HG03439 (cell line): Measurements from ENCODE around the gene KLC1.

ENCODE experiments used
- ATAC-seq: cut with Tn5 transposase; IDR thresholded peaks from one replicate; pipeline ENCODE4 v1.9.1; 2021; ENCODE audit warnings: mild to moderate bottlenecking, moderate library complexity; ENCODE audit not compliant: unreplicated experiment

KLC1 gene

GRCh38 chr14:103733651-103734050 is 104.6 kb downstream of the KLC1 start:
- ATAC-seq, result no peak

DNA sequence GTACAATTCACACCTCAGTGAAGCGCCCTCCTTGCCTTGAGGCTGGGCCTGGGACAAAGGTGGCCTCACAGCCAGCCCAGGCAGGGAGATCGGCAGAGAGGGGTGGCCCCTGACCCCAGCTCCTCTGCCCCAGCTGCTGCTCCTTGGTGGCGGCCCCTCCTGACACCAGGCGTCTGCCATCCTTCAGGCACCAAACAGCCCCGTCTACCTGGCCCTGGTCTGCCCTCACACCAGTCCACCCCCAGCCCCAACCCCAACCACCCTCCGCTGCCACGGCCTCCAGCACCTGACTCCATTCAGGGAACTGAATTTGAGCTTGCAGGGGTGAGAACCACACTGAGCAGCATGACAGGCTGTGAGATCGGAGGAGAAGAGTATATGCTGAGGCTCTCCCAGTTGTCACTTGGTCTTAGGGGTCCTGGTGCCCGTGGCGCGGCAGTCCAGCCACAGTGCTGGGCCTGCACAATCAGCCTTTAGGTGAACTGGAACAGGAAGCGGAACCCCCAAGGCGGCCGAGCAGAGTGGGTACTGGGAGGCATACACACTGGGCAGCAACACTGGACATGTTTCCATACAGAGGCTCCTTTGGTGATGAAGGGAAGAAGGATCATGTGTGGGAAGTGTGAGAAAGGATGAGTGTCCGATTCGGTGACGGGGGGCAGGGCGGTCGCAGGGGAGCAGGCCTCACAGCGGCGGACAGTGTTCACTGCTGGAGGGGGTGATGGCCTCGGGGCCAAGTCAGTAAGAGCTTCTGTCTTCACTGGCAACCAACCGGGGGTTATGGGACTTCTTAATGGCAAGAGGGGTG is 105.3 kb downstream of the KLC1 start:
- no peak for ATAC-seq

GRCh38 chr14:103735022-103735421 is 106.0 kb downstream of the KLC1 start:
- no peak for ATAC-seq

GRCh38 chr14:103735439-103735814 is 106.4 kb downstream of the KLC1 start:
- ATAC-seq, result no peak

DNA sequence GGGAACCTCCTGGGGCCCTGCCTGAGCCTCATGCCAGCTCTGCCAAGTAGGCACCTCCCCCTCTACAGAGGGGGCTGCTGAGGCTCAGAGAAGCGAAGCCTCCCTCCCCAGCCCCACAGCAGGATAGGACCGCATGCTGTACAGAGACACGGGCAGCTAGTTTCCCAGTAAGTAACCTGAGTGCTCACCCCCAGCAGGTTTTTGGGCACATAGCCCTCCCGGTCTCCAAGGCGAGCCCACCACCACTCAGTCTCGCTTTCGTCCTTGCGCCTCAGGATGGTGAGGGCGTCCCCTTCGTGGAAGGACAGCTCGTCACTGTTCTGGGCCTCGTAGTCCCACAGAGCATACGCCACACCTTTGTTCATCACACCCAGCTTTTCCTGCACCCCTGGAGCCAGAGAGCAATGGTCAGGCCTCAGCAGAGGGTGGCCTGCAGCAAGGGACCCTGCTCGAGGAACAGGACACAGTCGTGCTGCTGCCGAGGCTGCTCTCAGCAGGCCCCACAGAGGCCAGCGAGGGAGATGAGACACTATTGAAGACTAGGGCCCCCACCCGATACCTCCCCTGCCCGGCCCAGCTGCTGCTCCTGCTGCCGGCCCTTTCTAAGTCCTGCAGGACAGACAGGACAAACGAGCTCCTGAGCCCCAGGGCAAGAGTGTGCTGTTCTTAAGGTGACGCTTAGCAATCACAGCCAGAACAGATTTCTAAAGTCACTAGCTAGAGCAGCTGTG is 107.0 kb downstream of the KLC1 start:
- no peak for ATAC-seq

GRCh38 chr14:103736546-103737431 is 107.8 kb downstream of the KLC1 start:
- ATAC-seq, result no peak

- ATAC-seq, result no peak
Measured at GRCh38 chr14:103737432-103738045, 108.5 kb downstream of the KLC1 start.

DNA sequence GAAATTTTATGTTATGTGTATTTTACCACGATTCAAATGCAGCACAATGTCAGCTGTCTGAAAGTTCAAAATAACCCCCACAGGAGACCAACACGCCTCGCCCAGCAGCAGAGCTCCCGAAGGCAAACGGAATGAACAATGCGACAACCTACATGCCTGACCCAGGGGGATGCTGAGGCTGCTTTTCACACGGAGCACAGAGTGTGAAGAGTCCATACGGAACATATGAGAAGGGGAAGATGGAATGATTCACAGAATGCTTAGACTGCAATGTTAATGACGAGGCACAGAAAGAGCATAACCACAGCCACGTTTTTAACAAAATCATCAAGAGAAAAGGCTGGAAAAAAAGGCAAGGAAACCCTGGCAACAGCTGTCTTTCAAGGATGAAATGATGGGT is 109.2 kb downstream of the KLC1 start:
- ATAC-seq, result no peak

DNA sequence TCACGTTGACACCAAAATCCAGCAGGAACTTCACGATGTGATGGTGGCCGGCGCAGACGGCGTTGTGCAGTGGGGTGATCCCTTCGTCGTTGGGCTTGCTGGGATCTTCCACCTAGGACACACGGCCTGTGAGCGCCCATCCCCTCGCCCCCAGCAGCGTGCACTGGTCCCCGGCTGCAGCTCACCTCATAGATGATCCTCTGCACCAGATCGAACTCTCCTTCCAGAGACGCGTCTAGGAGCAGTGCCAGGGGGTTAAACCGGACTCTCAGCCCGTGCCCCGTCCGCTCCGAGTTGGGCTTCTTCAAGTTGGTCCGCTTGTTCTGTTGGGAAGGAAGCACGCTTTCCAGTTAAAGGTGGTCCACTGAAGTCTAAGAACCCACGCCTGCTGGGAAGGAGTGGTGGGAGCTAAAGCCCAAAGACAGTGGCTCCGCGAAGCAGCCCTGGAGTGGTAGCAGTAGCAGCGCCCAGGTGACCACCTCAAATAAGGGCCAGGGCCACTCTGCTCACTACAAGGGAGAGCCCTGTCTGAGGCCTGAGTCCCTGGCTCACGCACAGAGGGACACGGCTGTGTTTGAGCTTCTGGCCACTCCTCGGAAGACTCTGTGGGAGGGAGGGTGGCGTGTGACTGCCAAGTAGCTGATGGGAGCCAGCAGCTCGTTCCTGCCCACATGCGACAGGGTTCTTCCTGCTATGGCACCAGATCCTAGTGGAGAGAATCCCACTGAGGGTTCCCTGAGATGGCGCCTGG is 109.9 kb downstream of the KLC1 start:
- ATAC-seq, result no peak

DNA sequence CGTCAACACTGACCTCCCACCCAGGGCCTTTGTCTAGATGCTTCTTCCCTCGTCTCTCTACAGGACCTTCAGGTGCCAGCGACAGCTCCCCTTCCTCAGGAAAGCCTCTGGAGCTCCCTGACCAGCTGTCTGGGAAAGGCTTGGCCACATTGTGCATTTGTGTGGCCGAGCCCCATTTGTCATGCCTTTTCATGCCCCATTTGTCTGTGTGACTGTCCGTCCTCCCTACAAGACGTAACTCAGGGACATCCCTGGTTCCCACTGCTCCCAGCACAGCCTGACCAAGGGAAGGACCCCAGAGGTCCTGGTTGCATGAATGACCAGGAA is 110.4 kb downstream of the KLC1 start:
- ATAC-seq, result no peak

DNA sequence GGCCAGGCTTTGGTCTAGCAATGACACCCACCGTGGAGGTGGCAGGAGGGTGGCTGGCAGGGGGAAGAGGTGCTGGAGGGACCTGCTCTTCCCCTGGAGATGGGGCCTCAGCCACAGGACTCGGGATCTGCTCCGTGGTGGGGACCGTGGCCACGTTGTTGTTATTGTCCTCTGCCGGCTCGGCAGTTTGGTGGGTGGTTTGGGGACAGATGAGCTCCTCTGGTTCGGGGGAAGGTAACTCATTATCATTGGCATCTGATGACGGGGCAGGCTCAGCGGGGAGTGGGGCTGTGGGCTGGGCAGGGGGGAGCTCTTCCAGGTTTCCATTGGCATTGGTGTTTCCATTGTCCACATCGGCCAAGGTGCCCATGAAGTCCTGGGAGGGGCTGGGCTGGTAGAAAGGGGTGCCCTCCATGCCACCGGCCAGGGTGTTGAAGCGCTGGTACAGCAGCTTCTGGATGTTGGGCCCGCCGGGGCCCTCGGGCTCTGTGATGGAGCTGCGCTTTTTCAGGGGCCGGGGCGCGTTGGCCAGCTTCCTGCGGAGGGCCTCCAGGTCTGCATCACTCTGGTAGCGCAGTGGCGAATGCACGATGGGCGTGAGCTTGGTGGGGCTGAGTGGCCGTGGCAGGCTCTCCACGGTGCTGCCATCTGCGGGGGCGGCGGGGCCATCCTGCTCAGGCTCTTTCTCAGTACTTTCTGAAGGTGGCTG is 110.9 kb downstream of the KLC1 start:
- ATAC-seq, result no peak

DNA sequence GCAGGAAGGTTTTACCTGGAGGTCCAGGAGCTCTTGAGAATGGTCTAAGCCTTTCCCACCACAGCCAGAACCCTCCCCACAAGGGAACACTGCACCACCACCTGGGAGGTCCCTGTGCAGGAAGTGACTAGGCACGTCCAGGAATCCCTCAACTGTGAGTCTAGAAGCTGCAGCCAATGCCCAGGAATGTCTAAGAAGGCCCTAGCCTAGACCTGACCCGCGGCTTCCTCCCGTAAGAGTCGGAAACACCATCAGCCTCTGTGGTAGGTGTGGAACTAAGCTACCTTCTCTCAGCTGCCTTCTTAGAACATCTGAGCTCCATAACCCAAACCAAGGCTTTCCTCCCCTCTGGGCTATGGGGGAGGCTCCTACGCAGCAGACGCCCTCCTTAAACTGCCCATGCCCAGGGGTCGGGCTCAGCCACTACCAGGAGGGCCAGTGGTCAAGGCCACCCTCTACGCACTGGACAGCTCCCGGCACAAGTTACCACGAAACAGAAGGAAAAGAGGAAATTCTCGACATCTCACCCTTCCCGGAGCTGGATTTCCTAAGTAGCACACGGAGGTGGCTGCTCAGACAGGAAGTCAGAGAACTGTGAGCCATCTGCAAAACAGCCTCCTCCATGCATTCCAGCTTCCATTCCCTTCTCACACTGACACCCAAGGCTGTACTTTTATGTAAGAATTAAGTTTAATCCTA is 112.1 kb downstream of the KLC1 start:
- ATAC-seq, result no peak

- ATAC-seq, result no peak
Measured at GRCh38 chr14:103741876-103742275, 112.9 kb downstream of the KLC1 start.

DNA sequence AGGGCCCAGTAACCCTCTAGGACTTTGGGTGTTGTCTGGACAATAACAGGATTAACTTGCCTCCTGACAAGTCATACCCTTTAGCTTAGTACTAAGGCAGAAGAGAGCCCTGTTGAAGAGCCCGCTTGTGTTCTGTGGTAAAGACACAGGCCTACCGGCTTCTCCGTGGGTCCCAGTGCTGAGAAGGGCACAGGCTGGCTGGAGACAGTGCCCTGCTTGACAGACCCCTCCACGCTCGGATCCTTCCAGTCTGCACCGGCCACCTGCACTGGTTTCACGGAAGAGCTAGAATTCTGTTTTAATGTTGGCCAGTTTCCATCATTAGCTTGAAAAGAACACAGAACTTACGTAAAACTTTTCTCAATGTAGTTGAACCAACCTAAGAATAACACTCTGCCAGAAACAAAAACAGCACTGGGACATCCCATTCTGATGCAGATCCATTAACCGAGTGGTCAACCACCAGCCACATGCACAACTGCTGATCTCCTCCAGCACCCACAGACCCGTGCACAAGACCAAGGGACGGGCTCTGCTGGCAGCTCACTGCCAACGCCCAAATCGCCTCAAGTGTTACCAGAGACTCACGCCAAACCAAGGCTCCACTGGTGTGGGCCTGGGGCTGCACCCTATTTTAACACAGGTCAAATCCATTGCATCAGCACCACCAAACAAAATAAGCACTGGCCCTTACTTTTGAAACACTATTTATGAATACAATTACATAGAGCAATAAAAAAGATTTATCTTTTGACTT is 113.7 kb downstream of the KLC1 start:
- no peak for ATAC-seq

- no peak for ATAC-seq
Measured at GRCh38 chr14:103743691-103744090, 114.7 kb downstream of the KLC1 start.

- ATAC-seq, result no peak
Measured at GRCh38 chr14:103744621-103745395, 115.8 kb downstream of the KLC1 start.

DNA sequence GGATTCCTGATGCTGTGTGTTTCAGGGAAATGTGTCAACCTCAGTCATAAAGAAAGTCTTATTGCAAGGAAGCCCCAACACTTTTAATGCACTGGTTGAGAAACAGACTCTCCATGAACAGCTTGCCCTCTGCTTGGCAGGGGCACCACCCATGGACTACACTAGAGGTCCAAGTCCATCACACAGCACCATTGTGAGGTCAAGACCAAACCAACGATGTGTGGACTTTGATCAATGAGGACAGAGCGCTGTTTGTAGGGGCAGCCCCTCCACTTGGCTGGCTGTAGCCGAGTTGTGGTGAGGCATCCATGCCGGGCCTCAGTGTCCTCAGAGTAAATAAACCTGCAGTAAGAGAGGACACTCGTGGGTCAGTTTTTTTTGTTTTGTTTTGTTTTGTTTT is 116.4 kb downstream of the KLC1 start:
- ATAC-seq, result no peak

GRCh38 chr14:103746701-103747100 is 117.7 kb downstream of the KLC1 start:
- ATAC-seq, result no peak
